GM19463 (cell line): ENCODE data around the gene TMEM50B.
A peak's percentile ranks its signal among the peaks of the same experiment; 100 is the strongest.
"Not testable (repeated sequence)": the region's sequence is repeated elsewhere in the genome, so short reads cannot be mapped to it uniquely, and the experiment has no call there.

ENCODE experiments used
- ATAC-seq: cut with Tn5 transposase; IDR thresholded peaks from one replicate; pipeline ENCODE4 v1.9.1; 2021; ENCODE audit warnings: mild to moderate bottlenecking, moderate library complexity; ENCODE audit not compliant: unreplicated experiment

TMEM50B gene

GRCh38 chr21:33478935-33479678 is 667 bp downstream of the TMEM50B start:
- ATAC-seq = peak; percentile 5

GRCh38 chr21:33478182-33478581 is 1.6 kb downstream of the TMEM50B start:
- no peak for ATAC-seq

- ATAC-seq = no peak
These were observed 2.7 kb downstream of the TMEM50B start for GRCh38 chr21:33477066-33477465.

- no peak for ATAC-seq
These were observed 6.4 kb downstream of the TMEM50B start for GRCh38 chr21:33473344-33473743.

- no peak for ATAC-seq
These were observed 9.1 kb downstream of the TMEM50B start for GRCh38 chr21:33470701-33471100.

GRCh38 chr21:33469183-33469582 is 10.6 kb downstream of the TMEM50B start:
- not testable (repeated sequence) for ATAC-seq

GRCh38 chr21:33461538-33462250 is 18.1 kb downstream of the TMEM50B start:
- ATAC-seq = no peak

GRCh38 chr21:33458861-33459260 is 20.9 kb downstream of the TMEM50B start:
- no peak for ATAC-seq

GRCh38 chr21:33455686-33456446 is 23.9 kb downstream of the TMEM50B start:
- ATAC-seq = no peak

GRCh38 chr21:33452362-33452761 is 27.4 kb downstream of the TMEM50B start:
- ATAC-seq = no peak

- no peak for ATAC-seq
These were observed 28.1 kb downstream of the TMEM50B start for GRCh38 chr21:33451634-33452071.

- ATAC-seq = no peak
These were observed 30.2 kb downstream of the TMEM50B start for GRCh38 chr21:33449616-33450015.

- not testable (repeated sequence) for ATAC-seq
These were observed 33.2 kb downstream of the TMEM50B start for GRCh38 chr21:33446620-33447019.

GRCh38 chr21:33444499-33444898 is 35.3 kb downstream of the TMEM50B start:
- no peak for ATAC-seq

- ATAC-seq = no peak
These were observed 36.6 kb downstream of the TMEM50B start for GRCh38 chr21:33443194-33443593.

- peak; percentile 68 for ATAC-seq
These were observed 38.0 kb downstream of the TMEM50B start for GRCh38 chr21:33441489-33442477.

- no peak for ATAC-seq
These were observed 42.6 kb downstream of the TMEM50B start for GRCh38 chr21:33437140-33437539.

GRCh38 chr21:33434770-33435360 is 44.9 kb downstream of the TMEM50B start:
- ATAC-seq = peak; percentile 89

GRCh38 chr21:33433425-33434114 is 46.2 kb downstream of the TMEM50B start:
- ATAC-seq = no peak
